IMR-90 (cell line): Measurements from ENCODE around the gene TM2D1.

Experiments
- CEBPB ChIP-seq: IDR thresholded peaks from 2 replicates; pipeline ENCODE4 v1.6.1; 2012; ENCODE audit warnings: low read depth, low read length, improper control_type of control experiment
- FOS ChIP-seq: fragments of 150-350 bp; IDR thresholded peaks from 2 replicates; pipeline ENCODE4 v1.6.1; 2016; ENCODE audit warnings: low read depth, low read length
- MAFK ChIP-seq: IDR thresholded peaks from 2 replicates; pipeline ENCODE4 v1.6.1; 2012; ENCODE audit warnings: low read depth, low read length, improper control_type of control experiment
- MAZ ChIP-seq: IDR thresholded peaks from 2 replicates; pipeline ENCODE4 v1.6.1; 2012; ENCODE audit warnings: low read depth, mild to moderate bottlenecking, low read length, improper control_type of control experiment, moderate library complexity, borderline replicate concordance
- MXI1 ChIP-seq: IDR thresholded peaks from 2 replicates; pipeline ENCODE4 v1.6.1; 2012; ENCODE audit warnings: low read depth, mild to moderate bottlenecking, low read length, moderate library complexity, borderline replicate concordance
- POLR2A ChIP-seq: IDR thresholded peaks from 2 replicates; pipeline ENCODE4 v1.6.1; 2012; ENCODE audit warnings: mild to moderate bottlenecking, low read depth, low read length
- RAD21 ChIP-seq: IDR thresholded peaks from 2 replicates; pipeline ENCODE4 v1.6.1; 2012; ENCODE audit warnings: low read length, improper control_type of control experiment
- RFX5 ChIP-seq: IDR thresholded peaks from 2 replicates; pipeline ENCODE4 v1.8.0; 2012; ENCODE audit warnings: low read depth, mild to moderate bottlenecking, low read length, moderate library complexity
- SMC3 ChIP-seq: fragments of 150-350 bp; IDR thresholded peaks from 2 replicates; pipeline ENCODE4 v1.6.1; 2016; ENCODE audit warnings: low read depth, mild to moderate bottlenecking, antibody characterized with exemption, low read length, moderate library complexity
- USF2 ChIP-seq: fragments of 150-350 bp; IDR thresholded peaks from 2 replicates; pipeline ENCODE4 v1.6.1; 2017; ENCODE audit warnings: mild to moderate bottlenecking, antibody characterized with exemption, low read length, low read depth
- TF ChIP-seq, protein P1 (sequence below): conservative IDR thresholded peaks from 2 replicates; pipeline ENCODE4 v1.5.1; 2012; ENCODE audit warnings: mild to moderate bottlenecking, low read depth, low read length, improper control_type of control experiment
- TF ChIP-seq, protein P2 (sequence below): fragments of 150-350 bp; IDR thresholded peaks from 2 replicates; pipeline ENCODE4 v1.6.1; 2016; ENCODE audit warnings: low read depth, mild to moderate bottlenecking, low read length, moderate library complexity, borderline replicate concordance

- TF ChIP-seq, protein P1, sequence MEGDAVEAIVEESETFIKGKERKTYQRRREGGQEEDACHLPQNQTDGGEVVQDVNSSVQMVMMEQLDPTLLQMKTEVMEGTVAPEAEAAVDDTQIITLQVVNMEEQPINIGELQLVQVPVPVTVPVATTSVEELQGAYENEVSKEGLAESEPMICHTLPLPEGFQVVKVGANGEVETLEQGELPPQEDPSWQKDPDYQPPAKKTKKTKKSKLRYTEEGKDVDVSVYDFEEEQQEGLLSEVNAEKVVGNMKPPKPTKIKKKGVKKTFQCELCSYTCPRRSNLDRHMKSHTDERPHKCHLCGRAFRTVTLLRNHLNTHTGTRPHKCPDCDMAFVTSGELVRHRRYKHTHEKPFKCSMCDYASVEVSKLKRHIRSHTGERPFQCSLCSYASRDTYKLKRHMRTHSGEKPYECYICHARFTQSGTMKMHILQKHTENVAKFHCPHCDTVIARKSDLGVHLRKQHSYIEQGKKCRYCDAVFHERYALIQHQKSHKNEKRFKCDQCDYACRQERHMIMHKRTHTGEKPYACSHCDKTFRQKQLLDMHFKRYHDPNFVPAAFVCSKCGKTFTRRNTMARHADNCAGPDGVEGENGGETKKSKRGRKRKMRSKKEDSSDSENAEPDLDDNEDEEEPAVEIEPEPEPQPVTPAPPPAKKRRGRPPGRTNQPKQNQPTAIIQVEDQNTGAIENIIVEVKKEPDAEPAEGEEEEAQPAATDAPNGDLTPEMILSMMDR = no peak
- TF ChIP-seq RAD21 (no peak), RFX5 (no peak), POLR2A (no peak), USF2 (no peak), MAFK (no peak), SMC3 (no peak), MXI1 (no peak), FOS (no peak), CEBPB (no peak), MAZ (no peak; the same call in 1 of the 2 replicates)
- TF ChIP-seq, protein P2, sequence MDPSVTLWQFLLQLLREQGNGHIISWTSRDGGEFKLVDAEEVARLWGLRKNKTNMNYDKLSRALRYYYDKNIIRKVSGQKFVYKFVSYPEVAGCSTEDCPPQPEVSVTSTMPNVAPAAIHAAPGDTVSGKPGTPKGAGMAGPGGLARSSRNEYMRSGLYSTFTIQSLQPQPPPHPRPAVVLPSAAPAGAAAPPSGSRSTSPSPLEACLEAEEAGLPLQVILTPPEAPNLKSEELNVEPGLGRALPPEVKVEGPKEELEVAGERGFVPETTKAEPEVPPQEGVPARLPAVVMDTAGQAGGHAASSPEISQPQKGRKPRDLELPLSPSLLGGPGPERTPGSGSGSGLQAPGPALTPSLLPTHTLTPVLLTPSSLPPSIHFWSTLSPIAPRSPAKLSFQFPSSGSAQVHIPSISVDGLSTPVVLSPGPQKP = no peak
These were observed 17.0 kb upstream of the TM2D1 start, which contains the start of gene PATJ for GRCh38 chr1:61741711-61742619.
